SK-N-SH treated with all-trans-retinoic acid at 6 μM for 48 hours (cell line): Measurements from ENCODE around the gene VARS1.
A peak's percentile ranks its signal among the peaks of the same experiment; 100 is the strongest.
"Not testable (repeated sequence)": the region's sequence is repeated elsewhere in the genome, so short reads cannot be mapped to it uniquely, and the experiment has no call there.

Experiments used
- ATAC-seq: fragments of 200-7000 bp; cut with Tn5 transposase; 3 replicates; pipeline ENCODE4 v1.9.1; 2020; ENCODE audit warnings: mild to moderate bottlenecking, moderate library complexity
- BACH2 ChIP-seq: fragments of 250-450 bp; sonication (Bioruptor Pico); IDR thresholded peaks from 2 replicates; pipeline ENCODE4 v1.9.0; 2021; ENCODE audit warnings: mild to moderate bottlenecking, borderline replicate concordance
- CREB5 ChIP-seq: fragments of 250-450 bp; sonication (Bioruptor Pico); IDR thresholded peaks from 2 replicates; pipeline ENCODE4 v1.5.1; 2020; ENCODE audit warnings: low read depth, mild to moderate bottlenecking, moderate library complexity
- CSDC2 ChIP-seq: fragments of 250-450 bp; sonication (Bioruptor Pico); IDR thresholded peaks from 2 replicates; pipeline ENCODE4 v1.5.0; 2020; ENCODE audit warnings: mild to moderate bottlenecking, moderate library complexity
- CSRNP3 ChIP-seq: fragments of 250-450 bp; sonication (Bioruptor Pico); IDR thresholded peaks from 2 replicates; pipeline ENCODE4 v1.5.1; 2021; ENCODE audit warnings: mild to moderate bottlenecking, moderate library complexity
- ESRRG ChIP-seq: fragments of 250-450 bp; sonication (Bioruptor Pico); IDR thresholded peaks from 2 replicates; pipeline ENCODE4 v1.6.1; 2021; ENCODE audit warnings: mild to moderate bottlenecking
- GLIS3 ChIP-seq: fragments of 250-450 bp; sonication (Bioruptor Pico); IDR thresholded peaks from 2 replicates; pipeline ENCODE4 v1.5.0; 2020; ENCODE audit warnings: mild to moderate bottlenecking, moderate library complexity
- ISL1 ChIP-seq: fragments of 250-450 bp; sonication (Bioruptor Pico); IDR thresholded peaks from 2 replicates; pipeline ENCODE4 v2.1.2; 2022; ENCODE audit warnings: mild to moderate bottlenecking, moderate library complexity
- OSR1 ChIP-seq: fragments of 250-450 bp; sonication (Bioruptor Pico); IDR thresholded peaks from 2 replicates; pipeline ENCODE4 v1.8.0; 2022; ENCODE audit warnings: moderate library complexity, mild to moderate bottlenecking, inconsistent platforms
- PATZ1 ChIP-seq: fragments of 250-450 bp; sonication (Bioruptor Pico); IDR thresholded peaks from 2 replicates; pipeline ENCODE4 v1.8.0; 2020; ENCODE audit warnings: mild to moderate bottlenecking, moderate library complexity, borderline replicate concordance
- POU6F1 ChIP-seq: fragments of 250-450 bp; sonication (Bioruptor Pico); IDR thresholded peaks from 2 replicates; pipeline ENCODE4 v1.8.0; 2021; ENCODE audit warnings: low read depth, mild to moderate bottlenecking, moderate library complexity, borderline replicate concordance
- PPARA ChIP-seq: fragments of 250-450 bp; sonication (Bioruptor Pico); IDR thresholded peaks from 2 replicates; pipeline ENCODE4 v1.5.0; 2020; ENCODE audit warnings: mild to moderate bottlenecking, borderline replicate concordance
- RARB ChIP-seq: fragments of 250-450 bp; sonication (Bioruptor Pico); IDR thresholded peaks from 2 replicates; pipeline ENCODE4 v1.8.0; 2021; ENCODE audit warnings: mild to moderate bottlenecking, moderate library complexity
- SNAI2 ChIP-seq: fragments of 250-450 bp; sonication (Bioruptor Pico); IDR thresholded peaks from 2 replicates; pipeline ENCODE4 v1.5.0; 2020; ENCODE audit warnings: mild to moderate bottlenecking, moderate library complexity
- TCF4 ChIP-seq: fragments of 250-450 bp; sonication (Bioruptor Pico); IDR thresholded peaks from 2 replicates; pipeline ENCODE4 v1.8.0; 2021; ENCODE audit warnings: mild to moderate bottlenecking, moderate library complexity, borderline replicate concordance
- TOX ChIP-seq: fragments of 250-450 bp; sonication (Bioruptor Pico); IDR thresholded peaks from 2 replicates; pipeline ENCODE4 v1.8.0; 2021; ENCODE audit warnings: mild to moderate bottlenecking, moderate library complexity, borderline replicate concordance
- TSHZ2 ChIP-seq: fragments of 250-450 bp; sonication (Bioruptor Pico); IDR thresholded peaks from 2 replicates; pipeline ENCODE4 v1.5.0; 2020; ENCODE audit warnings: mild to moderate bottlenecking, moderate library complexity
- ZC3H10 ChIP-seq: fragments of 250-450 bp; sonication (Bioruptor Pico); IDR thresholded peaks from 2 replicates; pipeline ENCODE4 v1.5.1; 2021; ENCODE audit warnings: mild to moderate bottlenecking, moderate library complexity
- ZFP3 ChIP-seq: fragments of 250-450 bp; sonication (Bioruptor Pico); IDR thresholded peaks from 2 replicates; pipeline ENCODE4 v1.5.0; 2020; ENCODE audit warnings: mild to moderate bottlenecking, moderate library complexity
- ZFP30 ChIP-seq: fragments of 450-650 bp; formaldehyde crosslinking; IDR thresholded peaks from 2 replicates; pipeline ENCODE4 v1.5.0; 2022; ENCODE audit warnings: mild to moderate bottlenecking, moderate library complexity
- ZNF565 ChIP-seq: fragments of 450-650 bp; formaldehyde crosslinking; conservative IDR thresholded peaks from 2 replicates; pipeline ENCODE4 v1.5.0; 2020; ENCODE audit warnings: low read depth, mild to moderate bottlenecking, moderate library complexity
- ZNF8 ChIP-seq: fragments of 450-650 bp; formaldehyde crosslinking; IDR thresholded peaks from 2 replicates; pipeline ENCODE4 v1.5.0; 2020; ENCODE audit warnings: mild to moderate bottlenecking, moderate library complexity

VARS1 gene

GRCh38 chr6:31811645-31812044, 16.1 kb upstream of the VARS1 start:
- no peak for ATAC-seq
- TF ChIP-seq TSHZ2 (CRISPR knock-in tag): no peak
- TF ChIP-seq POU6F1: no peak
- no peak for TF ChIP-seq PATZ1 (CRISPR knock-in tag)
- no peak for TF ChIP-seq RARB (CRISPR knock-in tag)
- no peak for TF ChIP-seq TOX (CRISPR knock-in tag)
- no peak for TF ChIP-seq CSRNP3 (CRISPR knock-in tag)
- TF ChIP-seq ZC3H10: no peak
- TF ChIP-seq OSR1 (CRISPR knock-in tag): no peak
- no peak for TF ChIP-seq CSDC2 (CRISPR knock-in tag)
- no peak for TF ChIP-seq ZNF8 (CRISPR knock-in tag)
- no peak for TF ChIP-seq SNAI2 (CRISPR knock-in tag)
- TF ChIP-seq ESRRG (CRISPR knock-in tag): no peak
- no peak for TF ChIP-seq CREB5 (CRISPR knock-in tag)
- no peak for TF ChIP-seq TCF4 (CRISPR knock-in tag)
- TF ChIP-seq PPARA: no peak
- TF ChIP-seq ZFP3: no peak
- no peak for TF ChIP-seq ISL1 (CRISPR knock-in tag)
- TF ChIP-seq, all 23 proteins: peak for 0

GRCh38 chr6:31808599-31808998, 13.0 kb upstream of the VARS1 start:
- ATAC-seq: not testable (repeated sequence)

- ATAC-seq: peak; percentile 99
- TF ChIP-seq TCF4 (CRISPR knock-in tag) (no peak), ISL1 (CRISPR knock-in tag) (no peak), CREB5 (CRISPR knock-in tag) (no peak), TSHZ2 (CRISPR knock-in tag) (no peak), OSR1 (CRISPR knock-in tag) (no peak), ZFP30 (CRISPR knock-in tag) (no peak), PATZ1 (CRISPR knock-in tag) (no peak), GLIS3 (no peak), ZNF565 (CRISPR knock-in tag) (no peak), BACH2 (no peak)
Measured at GRCh38 chr6:31806470-31807272, 11.1 kb upstream of the VARS1 start, which contains the start of gene LSM2. TSS of gene LSM2 (minus strand) at chr6:31806966. CDS start at chr6:31806757, 209 bp downstream.
